ENCODE measurements around the gene MMP11.

The MMP11 gene

GRCh38 chr22:23762842-23763578, 9.6 kb upstream of the MMP11 start, which contains the start of gene C22orf15:
TSS of gene C22orf15 (plus strand) at chr22:23762990. CDS start at chr22:23763307, 317 bp downstream.
- no peak for DNase-seq

GRCh38 chr22:23763579-23763945, 9.1 kb upstream of the MMP11 start:
- peak; percentile 48 for DNase-seq

DNA sequence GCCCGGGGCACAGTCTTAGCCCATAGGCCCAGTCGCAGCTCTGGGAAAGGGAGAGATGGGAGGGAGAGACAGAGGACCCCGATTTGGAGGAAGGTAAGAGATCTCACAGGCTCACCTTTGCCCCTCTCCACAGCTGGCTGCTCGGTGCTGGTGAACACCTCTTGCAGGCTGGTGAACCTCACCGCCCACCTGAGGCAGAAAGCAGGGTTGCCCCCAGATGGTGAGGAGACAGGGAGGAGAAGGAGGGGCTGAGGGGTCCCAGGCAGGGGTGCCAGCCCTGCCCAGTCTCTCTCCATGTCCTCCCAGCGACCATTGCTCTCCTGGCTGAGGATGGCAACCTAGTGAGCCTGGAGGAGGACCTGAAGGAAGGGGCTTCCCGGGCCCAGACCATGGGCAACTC, 8.7 kb upstream of the MMP11 start:
- DNase-seq = no peak

- DNase-seq = no peak
These were observed 7.5 kb upstream of the MMP11 start for GRCh38 chr22:23764899-23765881.

GRCh38 chr22:23767303-23767672, 5.4 kb upstream of the MMP11 start:
- no peak for DNase-seq

- DNase-seq = peak; percentile 82
These were observed 4.7 kb upstream of the MMP11 start, which contains the start of gene CHCHD10 for GRCh38 chr22:23767673-23768548. TSS of gene CHCHD10 (minus strand) at chr22:23767972. CDS start at chr22:23767874, 98 bp downstream.

- DNase-seq = no peak
These were observed 3.2 kb upstream of the MMP11 start for GRCh38 chr22:23769321-23769965.

DNA sequence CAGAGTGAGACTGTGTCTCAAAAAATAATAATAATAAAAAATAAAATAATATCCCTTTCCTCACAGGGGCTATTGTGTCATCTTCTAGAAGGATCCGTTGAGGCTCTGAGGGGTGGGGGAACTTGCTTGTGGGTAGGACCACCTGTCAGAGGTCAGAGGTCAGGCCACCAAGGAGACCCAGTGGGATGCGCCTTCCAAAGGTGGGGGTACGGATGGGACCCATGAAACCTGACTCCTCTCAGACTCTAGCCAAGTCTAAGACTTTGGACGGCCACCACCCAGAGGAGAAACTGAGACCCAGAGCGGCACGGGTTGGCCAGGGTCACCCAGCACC, 367 bp upstream of the MMP11 start:
- DNase-seq = no peak

DNA sequence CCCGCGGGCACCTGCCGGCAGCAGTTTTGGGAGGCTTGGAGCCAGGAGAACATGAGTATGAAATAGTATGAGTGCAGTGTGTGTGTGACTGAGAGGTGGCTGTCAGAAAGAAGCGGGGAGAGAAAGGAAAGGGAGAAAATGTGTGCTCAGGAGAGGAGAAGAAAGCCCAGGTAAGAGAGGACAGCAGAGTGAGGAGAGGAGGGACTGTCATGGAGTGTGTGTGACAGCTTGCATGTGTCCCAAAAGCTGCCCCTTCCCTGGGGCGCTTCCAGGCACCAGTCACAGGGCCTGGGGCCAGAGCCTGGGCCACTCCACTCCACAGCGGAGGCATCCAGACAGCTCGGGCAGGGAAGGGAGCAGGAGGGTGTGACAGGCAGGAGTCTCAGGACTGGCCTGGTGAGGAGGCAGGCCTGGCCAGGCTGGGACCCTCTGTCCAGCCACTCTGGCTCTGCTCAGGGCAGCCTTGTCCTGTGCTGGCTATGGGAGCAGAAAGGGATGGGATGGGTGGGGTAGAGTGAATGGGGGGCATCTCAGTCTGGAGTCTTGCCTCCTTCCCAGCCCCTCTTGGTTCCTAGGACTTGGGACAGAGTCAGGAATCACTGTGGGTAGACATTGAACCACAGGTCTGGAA, 949 bp downstream of the MMP11 start:
- DNase-seq = no peak

GRCh38 chr22:23774114-23774921, 1.7 kb downstream of the MMP11 start:
- no peak for DNase-seq

- no peak for DNase-seq
These were observed 2.3 kb downstream of the MMP11 start for GRCh38 chr22:23774922-23775436.

- no peak for DNase-seq
These were observed 3.2 kb downstream of the MMP11 start for GRCh38 chr22:23775779-23776375.

DNA sequence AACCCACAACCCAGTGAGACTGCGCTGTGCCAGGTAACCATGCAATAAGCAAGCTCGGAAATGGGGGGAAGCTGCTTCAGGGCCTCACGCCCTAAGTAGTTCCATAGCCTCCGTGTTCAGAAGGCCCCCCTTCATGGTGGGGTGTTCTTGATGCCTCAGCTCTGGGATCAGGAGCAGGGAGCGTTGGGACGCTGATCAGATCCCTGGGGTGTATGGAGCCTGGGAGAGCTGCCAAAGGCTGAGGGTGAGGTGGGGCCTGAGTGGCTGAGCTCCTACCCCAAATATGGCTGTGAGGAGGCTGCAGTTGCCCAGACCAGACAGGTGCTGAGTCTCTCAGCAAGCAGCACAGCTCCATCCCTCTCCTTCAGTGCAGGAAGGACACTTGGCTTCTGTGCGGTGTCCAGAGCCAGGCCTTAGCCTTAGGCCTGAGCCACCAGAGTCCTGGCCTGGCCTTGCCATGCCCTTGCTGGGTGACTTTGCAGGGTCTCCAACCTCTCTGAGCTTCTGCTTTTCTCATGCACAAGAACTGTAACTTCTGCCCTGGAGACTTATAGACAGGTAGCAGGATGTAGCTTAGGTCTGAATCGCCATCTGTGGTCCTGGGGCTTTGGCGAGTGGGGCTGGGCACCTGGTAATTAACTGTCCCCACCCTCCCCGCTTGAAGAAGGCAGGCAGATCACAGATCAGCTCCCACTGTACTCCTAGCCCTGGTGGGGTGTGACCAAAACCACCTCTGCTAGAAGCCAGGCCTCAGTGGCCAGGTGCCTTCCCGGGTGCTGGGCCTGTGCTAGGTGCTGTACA, 5.3 kb downstream of the MMP11 start:
- DNase-seq = no peak

- DNase-seq = no peak
These were observed 5.9 kb downstream of the MMP11 start for GRCh38 chr22:23778577-23778900.

- DNase-seq = no peak
These were observed 6.4 kb downstream of the MMP11 start for GRCh38 chr22:23779083-23779482.

DNA sequence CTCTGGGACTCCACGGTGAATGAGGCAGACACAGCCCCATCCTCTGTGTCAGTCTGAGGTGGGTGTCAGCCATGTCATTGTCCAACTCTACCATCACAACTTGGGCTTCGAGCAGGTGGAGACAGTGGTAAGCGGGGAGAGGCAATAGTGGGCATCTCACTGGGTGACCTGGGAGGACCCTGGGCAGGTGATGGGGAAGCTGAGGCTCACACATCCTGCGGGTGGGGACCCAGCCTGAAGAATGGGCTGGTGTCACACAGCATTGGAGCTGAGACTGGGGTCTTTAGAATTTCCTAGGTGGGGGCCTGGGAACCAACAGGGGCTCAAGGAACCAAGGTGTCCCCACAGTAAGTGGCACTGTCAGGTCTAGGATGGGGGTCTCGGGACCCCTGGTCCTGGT, 7.1 kb downstream of the MMP11 start:
- DNase-seq = no peak

- no peak for DNase-seq
These were observed 7.6 kb downstream of the MMP11 start for GRCh38 chr22:23780146-23780748.

DNA sequence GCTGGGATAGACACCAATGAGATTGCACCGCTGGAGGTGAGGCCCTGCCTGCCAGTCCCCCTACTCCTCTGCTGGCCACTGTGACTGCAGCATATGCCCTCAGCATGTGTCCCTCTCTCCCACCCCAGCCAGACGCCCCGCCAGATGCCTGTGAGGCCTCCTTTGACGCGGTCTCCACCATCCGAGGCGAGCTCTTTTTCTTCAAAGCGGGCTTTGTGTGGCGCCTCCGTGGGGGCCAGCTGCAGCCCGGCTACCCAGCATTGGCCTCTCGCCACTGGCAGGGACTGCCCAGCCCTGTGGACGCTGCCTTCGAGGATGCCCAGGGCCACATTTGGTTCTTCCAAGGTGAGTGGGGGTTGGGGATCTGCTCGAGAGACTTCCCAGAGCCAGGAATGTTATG, 8.4 kb downstream of the MMP11 start:
- no peak for DNase-seq

DNA sequence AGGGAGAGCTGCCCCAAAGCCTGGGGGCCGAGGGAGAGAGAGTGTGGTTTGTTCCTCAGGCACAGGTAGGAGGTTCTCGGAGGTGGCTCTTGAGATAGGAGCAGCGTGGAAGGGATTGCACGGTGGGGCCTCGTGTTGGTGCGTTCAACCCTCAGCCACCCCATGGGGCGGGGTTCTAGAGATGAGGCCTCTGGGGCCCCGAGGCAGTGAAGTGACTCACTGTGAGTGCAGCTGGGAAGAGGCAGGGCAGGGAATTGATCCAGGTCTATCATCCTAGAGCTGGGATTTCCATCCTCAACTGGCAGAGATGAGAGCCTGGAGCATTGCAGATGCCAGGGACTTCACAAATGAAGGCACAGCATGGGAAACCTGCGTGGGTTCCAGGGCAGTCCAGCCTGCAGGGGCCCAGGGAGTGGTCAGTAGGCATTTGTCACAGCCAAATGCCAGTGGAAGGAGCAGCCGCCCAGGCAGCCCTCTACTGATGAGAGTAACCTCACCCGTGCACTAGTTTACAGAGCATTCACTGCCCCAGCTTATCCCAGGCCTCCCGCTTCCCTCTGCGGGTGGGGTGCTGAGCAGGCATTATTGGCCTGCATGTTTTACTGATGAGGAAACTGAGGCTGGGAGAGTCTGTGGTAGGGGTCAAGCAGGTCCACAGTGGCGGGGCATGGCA, 9.0 kb downstream of the MMP11 start:
- DNase-seq = no peak
